ENCODE data around the gene MED13.
"Not testable (repeated sequence)": the region's sequence is repeated elsewhere in the genome, so short reads cannot be mapped to it uniquely, and the experiment has no call there.

The MED13 gene

GRCh38 chr17:61996916-61997605 is 68.0 kb downstream of the MED13 start:
- FAIRE-seq = no peak

GRCh38 chr17:61989509-61989908 is 75.6 kb downstream of the MED13 start:
- no peak for FAIRE-seq

GRCh38 chr17:61986898-61987297 is 78.2 kb downstream of the MED13 start:
- FAIRE-seq = no peak

GRCh38 chr17:61984821-61985220 is 80.3 kb downstream of the MED13 start:
- no peak for FAIRE-seq

GRCh38 chr17:61981323-61981722 is 83.8 kb downstream of the MED13 start:
- no peak for FAIRE-seq

GRCh38 chr17:61980535-61980934 is 84.5 kb downstream of the MED13 start:
- no peak for FAIRE-seq

- no peak for FAIRE-seq
Observed at GRCh38 chr17:61974115-61974514, 91.0 kb downstream of the MED13 start.

- no peak for FAIRE-seq
Observed at GRCh38 chr17:61972311-61972710, 92.8 kb downstream of the MED13 start.

GRCh38 chr17:61970030-61970429 is 95.0 kb downstream of the MED13 start:
- FAIRE-seq = no peak

GRCh38 chr17:61968757-61969156 is 96.3 kb downstream of the MED13 start:
- no peak for FAIRE-seq

- no peak for FAIRE-seq
Observed at GRCh38 chr17:61967729-61968128, 97.3 kb downstream of the MED13 start.

GRCh38 chr17:61966191-61966590 is 98.9 kb downstream of the MED13 start:
- no peak for FAIRE-seq

- FAIRE-seq = no peak
Observed at GRCh38 chr17:61955619-61956018, 109.5 kb downstream of the MED13 start.

GRCh38 chr17:61947367-61948078 is 117.6 kb downstream of the MED13 start:
- FAIRE-seq = no peak

- no peak for FAIRE-seq
Observed at GRCh38 chr17:61946359-61946758, 118.7 kb downstream of the MED13 start.

GRCh38 chr17:61943117-61943516 is 122.0 kb downstream of the MED13 start:
- peak; percentile 31 for FAIRE-seq

GRCh38 chr17:61942085-61942484 is 123.0 kb downstream of the MED13 start:
- FAIRE-seq = no peak

- no peak for FAIRE-seq
Observed at GRCh38 chr17:61928101-61928436, 137.0 kb downstream of the MED13 start.

GRCh38 chr17:61927208-61928100 is 137.6 kb downstream of the MED13 start, which contains the start of gene INTS2:
Gene INTS2 (minus strand): TSS chr17:61927982. CDS start chr17:61926644, 1,338 bp downstream.
- peak; percentile 42 for FAIRE-seq

- FAIRE-seq = no peak
Observed at GRCh38 chr17:61926826-61927207, 138.3 kb downstream of the MED13 start.

GRCh38 chr17:61915162-61915561 is 149.9 kb downstream of the MED13 start:
- FAIRE-seq = not testable (repeated sequence)

GRCh38 chr17:61908292-61909037 is 156.6 kb downstream of the MED13 start:
- no peak for FAIRE-seq

GRCh38 chr17:61907361-61907760 is 157.7 kb downstream of the MED13 start:
- FAIRE-seq = no peak
